Measurements from ENCODE around the gene ETFDH.

DNA sequence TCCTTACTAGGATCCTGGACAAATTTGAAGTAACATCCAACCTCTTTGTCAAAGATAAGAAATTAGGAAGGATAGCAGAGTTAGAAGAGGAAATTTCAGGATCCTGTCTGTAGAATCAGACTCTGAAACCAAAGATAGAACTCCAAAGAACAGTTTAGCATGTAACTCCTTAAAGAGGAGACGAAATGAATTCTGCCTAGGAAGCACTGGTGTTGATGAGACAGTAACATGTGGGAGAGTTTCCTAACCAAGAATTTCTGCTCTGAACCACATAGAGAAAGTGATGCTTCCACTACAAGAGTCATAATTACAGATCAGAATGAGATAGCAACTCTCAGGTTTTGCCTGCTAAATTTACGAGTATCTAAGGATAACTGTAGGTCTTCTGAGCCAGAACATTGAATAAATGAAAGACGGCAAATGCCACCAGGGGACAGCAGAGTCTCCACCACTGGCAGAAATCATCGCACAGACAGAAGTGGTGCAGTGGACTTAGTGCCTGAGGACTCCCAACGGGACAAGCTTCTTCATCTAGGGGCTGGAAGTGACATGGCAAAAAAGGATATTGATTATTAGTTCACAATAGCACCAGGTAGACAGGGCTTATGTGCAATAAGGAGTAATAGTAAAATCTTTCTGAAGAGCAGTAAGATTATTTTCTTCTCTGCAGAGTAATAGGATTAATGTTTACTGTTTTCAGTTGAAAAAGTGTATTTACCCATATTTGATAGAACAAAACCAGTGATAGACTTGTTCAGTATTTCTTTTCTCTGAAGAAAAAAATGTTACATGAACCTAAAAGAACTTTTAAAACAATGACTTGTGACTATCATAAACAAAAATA lies 57.8 kb downstream of the ETFDH start:
- TF ChIP-seq, protein P1, sequence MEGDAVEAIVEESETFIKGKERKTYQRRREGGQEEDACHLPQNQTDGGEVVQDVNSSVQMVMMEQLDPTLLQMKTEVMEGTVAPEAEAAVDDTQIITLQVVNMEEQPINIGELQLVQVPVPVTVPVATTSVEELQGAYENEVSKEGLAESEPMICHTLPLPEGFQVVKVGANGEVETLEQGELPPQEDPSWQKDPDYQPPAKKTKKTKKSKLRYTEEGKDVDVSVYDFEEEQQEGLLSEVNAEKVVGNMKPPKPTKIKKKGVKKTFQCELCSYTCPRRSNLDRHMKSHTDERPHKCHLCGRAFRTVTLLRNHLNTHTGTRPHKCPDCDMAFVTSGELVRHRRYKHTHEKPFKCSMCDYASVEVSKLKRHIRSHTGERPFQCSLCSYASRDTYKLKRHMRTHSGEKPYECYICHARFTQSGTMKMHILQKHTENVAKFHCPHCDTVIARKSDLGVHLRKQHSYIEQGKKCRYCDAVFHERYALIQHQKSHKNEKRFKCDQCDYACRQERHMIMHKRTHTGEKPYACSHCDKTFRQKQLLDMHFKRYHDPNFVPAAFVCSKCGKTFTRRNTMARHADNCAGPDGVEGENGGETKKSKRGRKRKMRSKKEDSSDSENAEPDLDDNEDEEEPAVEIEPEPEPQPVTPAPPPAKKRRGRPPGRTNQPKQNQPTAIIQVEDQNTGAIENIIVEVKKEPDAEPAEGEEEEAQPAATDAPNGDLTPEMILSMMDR (IDR thresholded peaks at IDR 0.05), result peak; percentile 61 to 83 (median 77)
- TF ChIP-seq POLR2A (IDR thresholded peaks at IDR 0.05) (no peak), EP300 (IDR thresholded peaks at IDR 0.05) (no peak)
